A549 (cell line): ENCODE measurements around the gene GDF10. TPM values are rescaled to one million over a fixed set of nuclear protein-coding genes. Genes with fewer than 3 reads are reported as not detected.

Experiments used
- ATAC-seq, 2 experiments: fragments of 200-7000 bp in 1 of 2; fragments of >200 bp in 1 of 2; cut with Nextera tagmentation in 1 of 2; cut with Tn5 transposase in 1 of 2; 3 replicates each; pipeline versions ENCODE4 v1.8.0 to v1.9.1; 2018 to 2020; ENCODE audit warnings: mild to moderate bottlenecking in 1 of 2, moderate library complexity in 1 of 2
- CTCF ChIA-PET: fragments of 300-600 bp; sonication (Branson Sonifier 250); formaldehyde crosslinking; extraction: SDS; loops from one replicate; lab custom pipeline; 2021; ENCODE audit warnings: antibody characterized with exemption, inconsistent platforms; lab: Yijun Ruan, JAX
- POLR2A ChIA-PET: fragments of 350-600 bp; formaldehyde crosslinking; extraction: SDS; loops from one replicate; lab custom pipeline; 2021; ENCODE audit warnings: antibody characterized with exemption, inconsistent platforms; lab: Yijun Ruan, JAX
- DNase-seq, 2 experiments: peaks; one replicate each; pipeline versions ENCODE4 v3.0.0 to v3.0.0-alpha.2; 2011 to 2016; ENCODE audit warnings: low read depth in 1 of 2, low spot score in 1 of 2
- FAIRE-seq: peaks from 2 replicates; lab custom pipeline; 2011; peaks lifted over from hg19 to GRCh38; lab: Jason Lieb, UNC
- H3K27ac ChIP-seq, 2 experiments: fragments of >200 bp; sonication (Bioruptor Twin); formaldehyde crosslinking; 3 replicates each; pipeline ENCODE4 v1.5.1; 2016 to 2017
- H3K4me1 ChIP-seq: fragments of >200 bp; sonication (Bioruptor Twin); formaldehyde crosslinking; 3 replicates; pipeline ENCODE4 v1.6.1; 2016
- H3K4me2 ChIP-seq: fragments of >200 bp; sonication (Bioruptor Twin); formaldehyde crosslinking; 3 replicates; pipeline ENCODE4 v1.6.1; 2016
- H3K4me3 ChIP-seq: fragments of >200 bp; sonication (Bioruptor Twin); formaldehyde crosslinking; 3 replicates; pipeline ENCODE4 v1.5.1; 2016
- H3K9me3 ChIP-seq: fragments of >200 bp; sonication (Bioruptor Twin); formaldehyde crosslinking; 3 replicates; pipeline ENCODE4 v1.6.1; 2016
- ATOH8 ChIP-seq: fragments of 250-450 bp; sonication (Bioruptor Pico); IDR thresholded peaks from 2 replicates; pipeline ENCODE4 v1.5.0; 2020; ENCODE audit warnings: low read depth, mild to moderate bottlenecking, moderate library complexity
- BCL3 ChIP-seq: fragments of >200 bp; sonication (Bioruptor Twin); formaldehyde crosslinking; IDR thresholded peaks from 3 replicates; pipeline ENCODE4 v1.6.1; 2016
- CEBPB ChIP-seq, 2 experiments: fragments of >200 bp in 1 of 2; sonication (Bioruptor Twin) in 1 of 2; formaldehyde crosslinking in 1 of 2; IDR thresholded peaks; 2 replicates each; pipeline ENCODE4 v1.6.1; 2012 to 2016
- E2F6 ChIP-seq: IDR thresholded peaks from 2 replicates; pipeline ENCODE4 v1.6.1; 2012; ENCODE audit warnings: low read depth, borderline replicate concordance
- EHMT2 ChIP-seq: fragments of 200-600 bp; sonication (generic); IDR thresholded peaks from 2 replicates; pipeline ENCODE4 v1.6.1; 2016; ENCODE audit warnings: antibody characterized with exemption, low read depth, mild to moderate bottlenecking, moderate library complexity
- HES2 ChIP-seq: fragments of >200 bp; sonication (Bioruptor Twin); formaldehyde crosslinking; IDR thresholded peaks from 2 replicates; pipeline ENCODE4 v1.6.1; 2016
- HMGXB4 ChIP-seq: fragments of 250-450 bp; sonication (Bioruptor Pico); IDR thresholded peaks from 2 replicates; pipeline ENCODE4 v1.5.0; 2021; ENCODE audit warnings: mild to moderate bottlenecking, moderate library complexity, borderline replicate concordance
- HOXA7 ChIP-seq: fragments of 250-450 bp; sonication (Bioruptor Pico); IDR thresholded peaks from 2 replicates; pipeline ENCODE4 v1.5.0; 2020; ENCODE audit warnings: mild to moderate bottlenecking, moderate library complexity
- JUNB ChIP-seq: fragments of >200 bp; sonication (Bioruptor Twin); formaldehyde crosslinking; IDR thresholded peaks from 2 replicates; pipeline ENCODE4 v1.6.1; 2016
- MAX ChIP-seq: IDR thresholded peaks from 2 replicates; pipeline ENCODE4 v1.6.1; 2012
- MAZ ChIP-seq: fragments of 150-350 bp; IDR thresholded peaks from 2 replicates; pipeline ENCODE4 v1.6.1; 2014; ENCODE audit warnings: antibody characterized with exemption, low read depth, low read length, borderline replicate concordance
- MYC ChIP-seq: IDR thresholded peaks from 2 replicates; pipeline ENCODE4 v1.6.1; 2012; ENCODE audit warnings: mild to moderate bottlenecking, inconsistent platforms, low read length, improper control_type of control experiment, borderline replicate concordance
- PBX3 ChIP-seq: IDR thresholded peaks from 2 replicates; pipeline ENCODE4 v1.6.1; 2012
- RCOR1 ChIP-seq: fragments of 150-350 bp; IDR thresholded peaks from 2 replicates; pipeline ENCODE4 v1.6.1; 2014; ENCODE audit warnings: antibody characterized with exemption, low read length, low read depth
- TP53 ChIP-seq: fragments of 250-450 bp; sonication (Bioruptor Pico); IDR thresholded peaks from 2 replicates; pipeline ENCODE4 v1.5.0; 2021; ENCODE audit warnings: mild to moderate bottlenecking, moderate library complexity
- ZC3H11A ChIP-seq: fragments of 450-650 bp; IDR thresholded peaks from 2 replicates; pipeline ENCODE4 v1.6.1; 2014; ENCODE audit warnings: antibody characterized with exemption, mild to moderate bottlenecking
- WGBS: methylation state at CpG from one replicate; pipeline ENCODE4 v1.1.6; 2017; ENCODE audit errors: missing lambda C conversion rate; 5-methylcytosine and 5-hydroxymethylcytosine counted together
- polyA plus RNA-seq, 4 experiments: library from polyadenylated mRNA; depleted of rRNA in 3 of 4; stranded (reverse); fragments of >200 nt; fragmentation: RNase III in 1 of 4; extraction: RNeasy Plus Mini Kit Qiagen cat#74134 plus additional on column Dnase treatment in 1 of 4; gene quantifications; 2 replicates in 3 of 4; 3 replicates in 1 of 4; pipeline ENCODE4 v1.2.3, GENCODE V29; 2011 to 2017

GDF10 gene
- polyA plus RNA-seq, 2 of the 4 experiments (the other 2 are of a cell fraction), result 0.10 TPM; not detected in 1

- no peak for TF ChIP-seq E2F6
- TF ChIP-seq JUNB, result no peak
- no peak for TF ChIP-seq MAX
- no peak for TF ChIP-seq HOXA7 (CRISPR knock-in tag)
Measured at GRCh38 chr10:47340608-47341170, 40.7 kb downstream of the GDF10 start (continued).

GRCh38 chr10:47344996-47345870, 45.2 kb downstream of the GDF10 start:
- no peak for FAIRE-seq
- H3K4me1 ChIP-seq, result no peaks in the 10 kb centered on the region
- TF ChIP-seq RCOR1, result no peak
- no peak for TF ChIP-seq BCL3
- TF ChIP-seq PBX3, result no peak
- no peak for TF ChIP-seq EHMT2
- TF ChIP-seq CEBPB (IDR thresholded peaks at IDR 0.05), result no peak
- no peak for TF ChIP-seq TP53 (CRISPR knock-in tag)
- no peak for TF ChIP-seq MYC
- TF ChIP-seq ATOH8, result no peak
- no peak for TF ChIP-seq ZC3H11A
- no peak for TF ChIP-seq HES2
- no peak for TF ChIP-seq MAX
- no peak for TF ChIP-seq HMGXB4 (CRISPR knock-in tag)
- TF ChIP-seq MAZ, result no peak
- TF ChIP-seq E2F6, result no peak
- ATAC-seq, result no peak
- H3K9me3 ChIP-seq, result no peaks in the 10 kb centered on the region
- POLR2A ChIA-PET, result no interaction called here
- DNase-seq, result no peak
- H3K4me3 ChIP-seq, result no peak overlapping the region
- WGBS, result 60% methylated on average over 13 of the region's 13 CpGs
- H3K4me2 ChIP-seq, result no peak overlapping the region
- CTCF ChIA-PET, result interaction anchor here (1.1 to 2.4 kb wide), 5 partner anchors 8 to 320 kb away, joined by 4 to 9 read pairs (median 5); no protein-coding TSS in a partner anchor
- no peak overlapping the region for H3K27ac ChIP-seq
